Measurements from ENCODE around the gene CDKN1A. TPM values are rescaled to one million over a fixed set of nuclear protein-coding genes. Genes with fewer than 3 reads are reported as not detected.

Gene CDKN1A
- total RNA-seq, 1 donor from 2014 or later, result 250 TPM

DNA sequence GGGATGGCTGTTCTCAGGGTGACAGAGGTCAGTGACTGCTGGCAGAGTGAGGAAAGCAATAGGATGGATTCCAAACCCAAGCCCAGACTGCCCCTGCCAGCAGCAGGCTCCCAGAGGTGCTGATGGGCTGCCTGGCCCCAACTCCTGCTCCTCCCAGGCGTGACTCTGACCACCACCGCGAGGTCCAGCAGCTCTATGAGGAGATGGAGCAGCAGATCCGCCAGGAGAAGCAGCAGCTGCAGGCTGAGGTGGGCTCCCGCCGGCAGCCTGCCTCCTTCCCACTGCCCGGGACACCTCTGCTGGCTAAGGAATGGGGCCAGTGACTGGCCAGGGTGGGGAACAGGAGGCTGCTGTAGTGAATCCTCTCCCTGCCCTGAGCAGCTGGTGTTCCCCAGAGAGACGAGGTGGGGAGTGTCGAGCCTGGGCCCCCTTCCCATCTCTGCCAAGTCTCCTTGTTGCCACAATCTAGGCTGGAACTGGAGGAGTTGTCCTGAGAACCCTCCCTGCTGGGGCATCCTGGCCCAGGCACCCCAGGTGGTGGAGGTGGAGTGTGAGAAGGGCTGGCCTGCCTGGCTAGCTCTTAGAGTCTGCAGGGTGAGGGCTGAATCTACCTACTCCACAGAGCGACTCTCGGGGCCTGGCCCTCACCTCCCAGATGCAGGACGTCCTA, 39.5 kb downstream of the CDKN1A start:
- intact Hi-C loops (cut with micrococcal nuclease), result no loop called here

DNA sequence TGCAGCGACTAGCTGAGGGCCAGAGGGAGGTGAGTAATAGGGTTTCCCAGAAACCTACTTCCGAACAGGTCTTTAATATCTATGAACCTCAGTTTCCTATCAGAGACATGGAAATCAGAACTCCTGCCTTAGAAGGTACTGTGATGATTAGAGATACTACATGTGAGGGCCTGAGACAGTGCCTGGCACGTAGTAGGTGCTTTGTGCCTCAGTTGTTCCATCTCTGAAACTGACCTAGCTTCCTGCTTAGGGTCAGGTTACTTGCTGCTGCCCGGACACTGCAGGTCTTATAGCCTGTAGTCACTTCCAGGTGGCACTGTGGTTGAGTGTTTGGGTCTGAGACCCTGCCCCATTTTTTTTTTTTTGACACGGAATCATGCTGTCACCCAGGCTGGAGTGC, 40.0 kb downstream of the CDKN1A start:
- intact Hi-C loops (cut with micrococcal nuclease), result no loop called here

DNA sequence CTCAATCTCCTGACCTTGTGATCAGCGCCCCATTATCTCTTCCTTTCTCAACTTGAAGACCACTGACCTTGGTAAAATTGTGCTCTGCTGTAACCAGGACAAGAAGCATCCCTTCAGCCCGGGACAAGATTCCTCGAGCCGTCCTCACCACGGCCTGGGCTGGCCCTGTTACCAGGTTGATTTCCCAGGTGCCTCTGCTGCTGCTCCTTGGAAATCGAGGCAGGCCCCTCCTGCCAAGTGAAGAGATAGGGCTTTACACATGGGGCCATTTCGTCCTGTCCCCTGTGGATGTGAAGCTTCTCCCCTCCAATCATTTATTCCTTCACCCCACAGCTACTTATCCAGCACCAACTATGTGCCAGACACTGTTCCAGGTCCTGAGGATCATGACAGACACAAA, 40.6 kb downstream of the CDKN1A start:
- intact Hi-C loops (cut with micrococcal nuclease), result no loop called here

DNA sequence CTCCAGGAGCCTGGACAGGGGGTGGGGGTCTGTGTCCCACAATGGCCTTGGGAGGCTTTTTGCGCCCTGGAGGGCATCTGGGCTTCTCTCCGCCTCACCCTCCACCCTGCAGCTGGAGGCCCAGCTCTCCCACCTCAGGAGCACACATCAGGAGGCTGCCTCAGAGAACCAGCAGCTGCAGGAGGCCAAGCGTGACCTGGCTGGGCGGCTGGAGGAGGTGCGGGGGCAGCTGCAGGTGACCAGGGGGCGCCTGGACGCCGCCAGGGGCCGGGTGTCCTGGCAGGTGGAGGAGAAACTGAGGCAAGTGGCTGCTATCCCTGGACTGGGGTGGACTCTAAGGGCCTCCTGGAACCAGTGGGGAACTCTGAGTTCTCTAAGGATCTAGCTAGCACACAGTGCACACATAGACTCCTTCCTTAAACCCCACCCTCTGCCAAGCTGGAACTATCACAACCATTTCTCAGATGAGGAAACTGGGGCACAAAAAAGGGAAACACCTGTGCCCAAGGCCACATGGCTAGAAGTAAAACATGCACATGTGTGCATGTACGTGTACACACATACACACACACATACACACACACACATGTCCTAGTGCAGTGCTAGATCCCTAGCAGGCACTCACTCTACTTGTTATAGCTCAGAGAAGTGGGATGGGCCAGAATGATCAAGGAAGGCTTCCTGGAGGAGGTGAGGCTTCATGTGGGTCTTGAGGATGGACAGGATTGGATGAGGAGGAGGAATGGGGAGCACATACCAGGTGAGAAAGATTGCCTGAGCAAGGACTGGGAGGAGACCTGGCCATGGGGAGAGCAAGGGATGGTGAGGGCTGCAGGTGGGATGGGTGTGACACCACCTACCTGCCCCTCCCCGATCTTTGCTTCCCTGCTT, 42.0 kb downstream of the CDKN1A start:
- intact Hi-C loops (cut with micrococcal nuclease), result no loop called here

DNA sequence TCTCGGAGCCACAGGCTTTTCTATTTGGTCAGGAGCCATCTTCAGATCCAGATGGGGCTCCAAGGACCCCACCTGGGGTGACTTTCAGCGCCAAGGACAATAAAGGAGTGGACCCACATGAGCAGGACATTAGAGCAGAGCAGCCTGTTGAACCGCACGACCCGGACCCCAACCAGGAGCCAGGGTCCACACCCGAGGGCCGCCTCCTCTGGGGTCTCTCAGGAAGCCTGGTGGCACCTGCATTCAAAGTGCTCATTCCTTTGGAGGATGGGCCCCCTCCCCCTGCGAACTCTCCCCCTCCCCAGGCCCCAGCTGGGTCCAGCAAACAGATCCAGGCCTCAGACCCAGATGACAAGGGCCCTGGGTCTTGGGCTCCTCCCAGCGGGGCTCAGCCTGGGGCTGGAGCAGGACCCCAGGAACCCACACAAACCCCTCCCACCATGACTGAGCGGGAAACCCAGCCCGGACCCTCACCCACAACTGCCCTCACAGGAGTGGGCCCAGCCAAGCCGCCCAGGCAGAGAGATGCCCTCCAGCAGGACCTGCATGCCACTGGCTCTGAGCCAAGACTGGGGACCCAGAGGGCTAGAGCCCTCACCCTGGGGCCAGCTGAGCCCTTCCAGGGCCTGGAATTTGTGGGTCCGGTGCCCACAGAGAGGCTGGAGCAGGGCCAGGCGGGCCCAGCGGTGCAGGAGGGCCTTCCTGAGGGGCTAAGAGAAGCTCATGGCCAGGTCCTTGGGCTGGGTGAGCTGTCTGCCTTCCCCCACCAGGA, 43.0 kb downstream of the CDKN1A start:
- intact Hi-C loops (cut with micrococcal nuclease), result no loop called here

DNA sequence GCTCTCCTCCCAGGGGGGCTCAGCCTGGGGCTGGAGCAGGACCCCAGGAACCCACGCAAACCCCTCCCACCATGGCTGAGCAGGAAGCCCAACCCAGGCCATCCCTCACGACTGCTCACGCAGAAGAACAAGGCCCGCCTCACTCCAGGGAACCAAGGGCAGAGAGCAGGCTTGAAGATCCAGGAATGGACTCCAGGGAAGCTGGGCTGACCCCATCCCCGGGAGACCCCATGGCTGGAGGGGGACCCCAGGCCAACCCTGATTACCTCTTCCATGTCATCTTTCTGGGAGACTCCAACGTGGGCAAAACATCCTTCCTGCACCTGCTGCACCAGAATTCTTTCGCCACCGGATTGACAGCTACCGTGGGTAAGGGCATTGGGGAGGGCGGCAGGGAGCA, 43.9 kb downstream of the CDKN1A start:
- intact Hi-C loops (cut with micrococcal nuclease), result no loop called here

DNA sequence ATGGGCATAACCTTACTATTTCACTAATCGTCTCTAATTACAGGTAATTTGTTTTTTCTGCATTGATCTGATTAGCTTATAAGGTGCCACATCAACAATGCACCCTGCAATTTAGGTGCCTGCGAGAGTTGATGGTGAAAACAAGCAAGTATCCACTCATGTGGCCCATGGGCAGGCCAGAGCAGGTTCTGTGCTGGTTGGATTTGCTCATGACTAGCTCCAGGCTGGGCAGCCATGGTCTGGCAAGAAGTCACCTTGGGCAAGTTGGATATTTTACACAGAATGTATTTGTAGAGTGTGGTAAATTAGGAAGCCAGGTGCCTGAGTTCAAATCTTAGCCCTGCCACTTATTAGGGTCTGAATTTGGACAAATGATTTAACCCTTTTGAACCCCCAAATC, 44.4 kb downstream of the CDKN1A start:
- intact Hi-C loops (cut with micrococcal nuclease), result no loop called here

DNA sequence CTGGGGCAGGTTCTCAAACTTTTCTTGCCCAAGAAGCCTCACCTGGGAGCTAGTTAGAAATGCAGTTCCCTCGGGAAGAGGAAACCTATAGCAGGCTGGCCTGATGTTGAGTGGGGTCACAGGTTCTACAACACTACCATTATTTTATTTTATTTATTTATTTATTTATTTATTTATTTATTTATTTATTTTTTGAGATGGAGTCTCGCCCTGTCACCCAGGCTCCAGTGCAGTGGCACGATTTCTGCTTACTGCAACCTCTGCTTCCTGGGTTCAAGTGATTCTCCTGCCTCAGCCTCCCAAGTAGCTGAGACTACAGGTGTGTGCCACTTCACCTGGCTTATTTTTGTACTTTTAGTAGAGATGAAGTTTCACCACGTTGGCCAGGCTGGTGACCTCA, 45.5 kb downstream of the CDKN1A start:
- intact Hi-C loops (cut with micrococcal nuclease), result loop anchor here (1.0 kb wide), 1 partner anchor 101 kb away; no protein-coding TSS in a partner anchor

DNA sequence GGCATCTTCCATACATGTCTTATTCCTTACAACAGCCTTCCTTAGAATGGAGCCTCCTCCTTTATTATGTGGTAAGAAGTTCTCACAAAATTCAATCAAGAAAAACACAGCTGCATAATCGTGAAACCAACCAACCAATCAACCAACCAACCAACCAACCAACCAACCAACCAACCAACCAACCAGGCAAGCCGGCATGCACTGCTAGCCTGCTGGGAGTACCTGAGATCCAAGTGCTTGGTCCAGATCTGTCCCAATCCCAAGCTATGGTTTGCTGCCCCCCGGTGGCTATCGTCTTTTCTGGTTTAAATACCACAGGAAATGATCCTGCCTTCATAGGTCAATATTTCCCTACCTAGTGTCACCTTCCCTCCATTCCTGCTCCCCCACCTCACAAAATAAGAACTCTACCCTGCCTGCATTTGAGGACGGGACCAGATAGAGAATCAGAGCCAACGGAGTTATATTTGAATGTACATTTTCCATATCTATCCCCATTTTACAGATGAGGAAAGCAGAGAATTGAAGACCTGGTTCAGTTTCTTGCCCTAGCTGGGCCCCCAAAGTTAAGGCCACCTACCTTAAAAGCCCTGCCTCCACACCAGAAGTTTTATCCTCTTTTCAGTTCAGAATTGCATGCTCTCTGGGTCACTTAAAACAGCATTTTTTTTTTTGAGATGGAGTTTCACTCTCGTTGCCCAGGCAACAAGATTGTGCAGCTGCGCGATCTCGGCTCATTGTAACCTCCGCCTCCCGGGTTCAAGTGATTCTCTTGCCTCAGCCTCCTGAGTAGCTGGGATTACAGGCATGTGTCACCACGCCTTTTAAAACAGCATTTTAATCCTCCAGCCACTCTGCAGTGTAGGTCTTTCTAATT, 46.2 kb downstream of the CDKN1A start:
- intact Hi-C loops (cut with micrococcal nuclease), result loop anchor here (1.0 kb wide), 1 partner anchor 101 kb away; no protein-coding TSS in a partner anchor

DNA sequence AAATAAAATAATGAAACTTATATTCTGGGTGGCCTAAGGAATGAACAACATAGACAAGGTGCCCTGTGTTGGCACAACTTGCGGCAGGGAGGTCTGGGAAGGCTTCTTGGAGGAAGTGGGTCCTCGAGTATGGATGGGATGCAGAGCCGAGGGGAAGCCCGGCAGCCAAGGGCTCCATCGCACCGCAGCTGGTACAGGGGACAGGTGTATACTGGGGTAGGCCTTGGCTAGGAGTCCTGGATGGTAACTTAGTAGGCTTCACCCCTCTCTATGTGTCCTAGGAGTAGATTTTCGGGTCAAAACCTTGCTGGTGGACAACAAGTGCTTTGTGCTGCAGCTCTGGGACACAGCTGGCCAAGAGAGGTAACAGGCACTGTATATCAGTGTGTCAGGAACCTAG, 47.1 kb downstream of the CDKN1A start:
- intact Hi-C loops (cut with micrococcal nuclease), result no loop called here

DNA sequence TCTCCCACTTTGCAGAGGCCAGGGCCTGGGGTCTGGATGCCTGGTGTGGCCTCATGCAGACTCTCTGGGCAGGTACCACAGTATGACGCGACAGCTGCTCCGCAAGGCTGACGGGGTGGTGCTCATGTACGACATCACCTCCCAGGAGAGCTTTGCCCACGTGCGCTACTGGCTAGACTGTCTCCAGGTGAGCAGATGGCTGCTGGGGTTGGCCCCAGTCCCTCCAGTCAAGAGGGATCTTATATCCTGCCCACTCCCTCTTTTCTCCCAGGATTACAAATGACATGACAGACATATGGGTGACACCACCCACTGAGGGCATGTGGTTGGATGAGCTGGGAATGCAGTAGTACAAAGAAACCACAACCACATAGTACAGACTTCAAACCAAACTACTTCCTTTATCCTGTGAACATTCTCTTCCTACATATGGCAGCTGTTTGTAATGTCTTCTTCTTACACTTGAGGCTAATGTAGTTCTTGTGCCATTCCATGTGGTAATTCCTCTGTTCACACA, 49.0 kb downstream of the CDKN1A start:
- intact Hi-C loops (cut with micrococcal nuclease), result loop anchor here (1.0 to 2.0 kb wide), 3 partner anchors 8 to 47 kb away; no protein-coding TSS in a partner anchor

DNA sequence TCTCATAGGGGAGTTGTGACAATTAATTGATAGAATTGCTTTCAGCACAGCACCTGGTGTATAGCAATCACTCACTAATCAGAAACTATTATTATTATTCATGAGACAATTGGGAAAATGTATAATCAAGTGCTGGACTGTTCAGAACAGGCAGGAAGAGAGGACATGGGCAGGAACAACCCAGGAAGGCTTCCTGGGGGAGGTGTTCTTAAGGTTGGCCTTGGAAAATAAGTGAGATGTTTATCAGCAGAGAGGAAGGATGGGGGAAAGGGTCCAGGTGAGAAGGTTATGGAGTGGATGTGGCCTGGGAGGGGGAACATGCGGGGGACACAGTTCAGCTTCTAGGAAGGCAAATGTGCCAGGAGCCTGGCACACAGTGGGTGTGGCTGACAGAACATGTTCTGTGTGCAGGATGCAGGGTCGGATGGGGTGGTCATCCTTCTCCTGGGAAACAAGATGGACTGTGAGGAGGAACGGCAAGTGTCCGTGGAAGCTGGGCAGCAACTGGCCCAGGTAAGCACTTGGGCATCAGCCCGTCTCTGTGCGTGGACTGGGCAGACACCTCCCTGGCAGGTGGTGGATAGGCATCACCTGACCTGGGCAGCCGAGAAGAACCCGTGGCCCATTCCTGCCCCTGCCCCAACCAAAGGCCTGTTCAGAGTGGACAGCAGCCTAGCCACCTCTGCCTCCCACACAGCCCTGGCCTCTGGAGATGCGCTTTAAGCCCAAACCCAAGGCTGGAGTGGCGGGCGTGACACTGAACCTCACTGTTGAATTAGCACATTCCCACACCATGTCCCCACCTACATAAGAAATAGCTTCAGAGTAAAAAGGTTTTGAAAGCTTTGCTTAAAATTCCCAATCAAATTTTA, 50.0 kb downstream of the CDKN1A start:
- intact Hi-C loops (cut with micrococcal nuclease), result no loop called here

DNA sequence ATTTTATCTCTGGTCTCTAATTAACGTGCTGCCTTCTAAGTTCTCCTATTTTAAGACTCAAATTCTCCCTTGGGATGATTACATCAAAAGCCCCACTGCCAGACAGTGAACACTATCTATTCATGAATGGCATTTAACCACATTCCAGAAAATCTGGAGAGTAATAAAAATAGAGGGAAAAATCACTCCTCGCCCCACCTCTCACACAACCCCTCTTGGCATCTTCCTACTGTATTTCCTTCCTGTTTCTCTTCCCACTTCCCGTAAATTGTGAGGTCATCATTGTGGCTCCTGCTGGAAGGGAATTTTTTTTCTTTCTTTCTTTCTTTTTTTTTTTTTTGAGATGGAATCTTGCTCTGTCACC, 50.6 kb downstream of the CDKN1A start:
- intact Hi-C loops (cut with micrococcal nuclease), result no loop called here

DNA sequence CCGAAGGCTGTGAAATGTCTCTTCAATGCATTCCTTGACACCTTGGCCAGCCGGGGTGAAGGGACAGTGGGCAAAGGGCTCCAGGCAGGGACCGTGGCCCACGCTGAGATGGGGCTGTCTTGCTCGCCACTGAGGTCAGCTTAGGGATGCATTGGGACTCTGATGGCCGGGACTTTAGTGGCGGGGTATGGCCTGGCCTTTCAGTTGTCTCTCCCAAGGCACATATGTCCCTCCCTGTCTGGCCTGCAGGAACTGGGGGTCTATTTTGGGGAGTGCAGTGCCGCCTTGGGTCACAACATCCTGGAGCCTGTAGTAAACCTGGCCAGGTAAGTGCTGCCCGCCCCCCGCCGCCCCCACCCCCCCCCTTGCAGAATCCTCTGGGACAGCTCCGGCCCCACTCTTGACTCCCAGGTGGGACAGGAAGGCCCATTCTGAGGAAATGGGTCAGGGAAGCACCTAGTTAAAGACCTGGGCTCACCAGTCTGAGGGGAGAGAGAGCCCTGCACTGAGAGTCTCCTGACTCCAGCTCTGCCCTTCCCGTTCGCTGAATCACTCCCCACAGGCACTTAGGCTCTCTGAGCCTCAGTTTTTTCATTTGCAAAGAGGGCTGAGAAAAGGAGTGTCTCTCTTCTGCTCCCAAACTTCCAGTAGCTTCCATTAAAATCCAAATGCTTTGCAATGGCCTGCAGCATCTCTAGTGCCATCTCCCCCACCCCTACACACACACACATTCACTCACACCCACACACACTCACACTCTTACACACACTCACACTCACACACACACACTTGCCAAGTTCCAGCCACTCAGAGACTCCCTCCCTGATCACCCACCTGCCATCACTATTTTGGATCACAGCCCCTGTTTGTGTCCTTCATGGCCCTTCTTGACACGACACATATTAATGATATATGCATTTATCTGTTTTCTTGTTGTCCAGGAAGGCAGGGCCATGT, 52.2 kb downstream of the CDKN1A start:
- intact Hi-C loops (cut with micrococcal nuclease), result no loop called here

DNA sequence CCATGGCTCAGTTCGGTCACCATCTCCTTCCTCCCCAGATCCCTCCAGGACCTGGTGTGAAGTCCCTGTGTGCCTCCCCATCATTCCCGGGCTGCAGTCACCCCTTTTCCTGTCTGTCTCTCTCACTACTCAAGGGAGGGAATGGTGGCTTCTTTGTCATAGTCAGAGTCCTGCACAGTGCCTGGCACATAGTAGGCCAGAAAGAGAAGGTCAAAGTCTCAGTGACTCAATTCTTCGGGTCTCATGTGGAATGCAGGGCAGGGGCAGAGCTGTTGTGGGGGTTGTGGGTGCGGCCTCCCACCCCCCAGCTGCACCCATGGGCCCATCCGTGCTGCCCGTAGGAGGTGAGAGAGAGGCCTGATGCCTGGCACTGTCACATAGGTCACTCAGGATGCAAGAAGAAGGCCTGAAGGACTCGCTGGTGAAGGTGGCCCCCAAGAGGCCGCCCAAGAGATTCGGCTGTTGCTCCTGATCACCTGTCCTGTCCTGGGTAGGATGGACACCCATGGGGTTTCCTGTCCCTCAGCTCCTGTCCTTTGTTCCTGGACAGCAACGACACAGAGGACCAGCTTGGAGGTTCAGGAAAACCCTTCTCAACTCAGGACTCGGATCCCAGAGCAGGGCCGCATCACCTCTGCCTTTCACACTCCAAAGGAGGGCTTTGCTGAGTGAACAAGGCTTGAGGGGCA, 53.3 kb downstream of the CDKN1A start:
- intact Hi-C loops (cut with micrococcal nuclease), result no loop called here

DNA sequence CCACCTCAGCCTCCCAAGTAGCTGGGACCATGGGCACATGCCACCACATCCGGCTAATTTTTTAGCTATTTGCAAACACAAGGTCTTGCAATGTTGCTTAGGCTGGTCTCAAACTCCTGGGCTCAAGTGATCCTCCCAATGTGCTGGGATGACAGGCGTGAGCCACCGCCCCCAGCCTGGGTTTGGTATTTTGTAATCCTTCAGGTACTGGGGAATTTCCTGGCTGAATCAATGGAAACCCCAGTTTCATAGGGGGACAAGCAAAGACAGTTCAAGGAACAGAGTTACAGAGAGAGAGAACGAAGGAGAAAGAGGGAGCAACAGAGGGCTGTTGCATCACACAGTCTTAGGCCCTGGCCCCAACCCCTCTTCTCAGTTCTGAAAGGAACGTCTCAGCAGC, 54.8 kb downstream of the CDKN1A start:
- intact Hi-C loops (cut with micrococcal nuclease), result no loop called here

DNA sequence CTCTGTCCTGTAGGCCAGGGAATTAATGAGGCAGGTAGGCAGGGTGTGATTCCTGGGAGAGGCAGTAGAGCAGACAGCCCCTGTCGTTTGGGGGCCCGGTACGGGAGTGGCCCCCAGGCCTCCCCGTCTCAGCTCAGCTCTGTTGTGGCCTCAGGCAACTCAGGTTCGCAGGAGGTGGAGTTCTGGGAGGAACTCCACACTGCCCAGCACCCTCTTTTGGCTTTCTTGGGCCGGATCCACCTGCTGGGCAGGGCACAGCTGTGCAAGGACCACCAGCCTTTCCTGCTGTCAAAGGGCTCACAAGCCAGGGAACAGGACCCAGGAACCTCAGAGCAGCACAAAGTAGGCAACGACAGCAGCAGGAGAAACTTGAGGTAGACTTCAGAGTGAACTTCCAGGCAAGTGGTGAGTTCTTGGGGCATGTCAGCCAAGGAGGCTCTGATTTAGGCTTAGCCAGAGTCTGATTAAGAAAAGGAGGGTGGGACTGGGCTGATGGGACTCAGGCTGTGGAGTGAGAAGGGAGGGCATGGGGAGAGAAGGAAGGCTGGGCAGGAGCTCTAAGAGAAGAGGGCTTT, 56.1 kb downstream of the CDKN1A start:
- intact Hi-C loops (cut with micrococcal nuclease), result loop anchor here (1.0 to 2.0 kb wide), 5 partner anchors 7 to 111 kb away; no protein-coding TSS in a partner anchor
